RPMI8226 (cell line): Measurements from ENCODE around the gene SHISAL2A.
A peak's percentile ranks its signal among the peaks of the same experiment; 100 is the strongest.

Experiments
- DNase-seq: peaks from one replicate; pipeline ENCODE4 v3.0.0-alpha.2; 2015

The SHISAL2A gene

GRCh38 chr1:52623812-52624211 is 9.2 kb upstream of the SHISAL2A start:
- no peak for DNase-seq

- no peak for DNase-seq
Observed at GRCh38 chr1:52627028-52627427, 5.9 kb upstream of the SHISAL2A start.

- no peak for DNase-seq
Observed at GRCh38 chr1:52628614-52629324, 4.2 kb upstream of the SHISAL2A start.

GRCh38 chr1:52629325-52629643 is 3.7 kb upstream of the SHISAL2A start:
- DNase-seq, result no peak

GRCh38 chr1:52629667-52630066 is 3.3 kb upstream of the SHISAL2A start:
- no peak for DNase-seq

GRCh38 chr1:52631759-52632331 is 1.1 kb upstream of the SHISAL2A start:
- peak; percentile 25 for DNase-seq

- DNase-seq, result peak; percentile 55
Observed at GRCh38 chr1:52633291-52633754, 355 bp downstream of the SHISAL2A start.

- DNase-seq, result no peak
Observed at GRCh38 chr1:52634111-52634510, 1.1 kb downstream of the SHISAL2A start.

GRCh38 chr1:52635321-52636089 is 2.5 kb downstream of the SHISAL2A start:
- DNase-seq, result peak; percentile 37

GRCh38 chr1:52636721-52637695 is 4.0 kb downstream of the SHISAL2A start:
- DNase-seq, result peak; percentile 92

- DNase-seq, result no peak
Observed at GRCh38 chr1:52637946-52638345, 5.0 kb downstream of the SHISAL2A start.

GRCh38 chr1:52640697-52641096 is 7.7 kb downstream of the SHISAL2A start:
- DNase-seq, result no peak

GRCh38 chr1:52641307-52641706 is 8.3 kb downstream of the SHISAL2A start:
- no peak for DNase-seq

GRCh38 chr1:52645261-52645660 is 12.3 kb downstream of the SHISAL2A start:
- DNase-seq, result no peak

- no peak for DNase-seq
Observed at GRCh38 chr1:52651904-52652303, 18.9 kb downstream of the SHISAL2A start.

- no peak for DNase-seq
Observed at GRCh38 chr1:52653207-52653849, 20.4 kb downstream of the SHISAL2A start.

- no peak for DNase-seq
Observed at GRCh38 chr1:52654063-52654462, 21.1 kb downstream of the SHISAL2A start.

- no peak for DNase-seq
Observed at GRCh38 chr1:52657702-52658101, 24.7 kb downstream of the SHISAL2A start.

- DNase-seq, result no peak
Observed at GRCh38 chr1:52658795-52659194, 25.8 kb downstream of the SHISAL2A start.

GRCh38 chr1:52659356-52659755 is 26.4 kb downstream of the SHISAL2A start:
- DNase-seq, result no peak

GRCh38 chr1:52659851-52660596 is 27.1 kb downstream of the SHISAL2A start:
- DNase-seq, result no peak

GRCh38 chr1:52660807-52661206 is 27.8 kb downstream of the SHISAL2A start:
- DNase-seq, result no peak
